ENCODE results near the gene PCBD2. TPM values are rescaled to one million over a fixed set of nuclear protein-coding genes. Genes with fewer than 3 reads are reported as not detected.

Gene PCBD2
- total and polyA plus RNA-seq, 2 of the 8 experiments (the other 6 are each of a cell fraction or from before 2014, with no cell fraction given) = 4.8 to 10.3 TPM

- Histone ChIP-seq H3K23me2 (ENCODE audit: low read depth, low read length) (no peaks in the 10 kb centered on the region), H3K14ac (ENCODE audit: insufficient read length) (no peak overlapping the region), H4K20me1 (replicated peaks in 1 of 2; ENCODE audit: control insufficient read depth in 1 of 2, insufficient read depth in 2 of 2, low read length in 2 of 2) (no peaks in the 10 kb centered on the region), H3K23ac (ENCODE audit: insufficient read length) (no peak overlapping the region), H3K79me2 (ENCODE audit: control insufficient read depth in 1 of 2, insufficient read depth in 2 of 2, low read length in 2 of 2) (no peaks in the 10 kb centered on the region), H3K18ac (ENCODE audit: extremely low read depth, low read length) (no peak overlapping the region), H4K5ac (ENCODE audit: insufficient read length, low read depth, low read length) (no peak overlapping the region), H4K8ac (ENCODE audit: extremely low read depth, insufficient read depth, low read length) (no peak overlapping the region), H3K4ac (replicated peaks; ENCODE audit: insufficient read length, low read depth, low read length) (no peak overlapping the region), H3K4me3 (ENCODE audit: extremely low read depth in 1 of 4, insufficient read depth in 2 of 4, low read depth in 3 of 4, low read length in 4 of 4) (no peak overlapping the region), H2BK5ac (ENCODE audit: low read depth, low read length) (no peak overlapping the region), H3K79me1 (ENCODE audit: low read depth, low read length) (no peaks in the 10 kb centered on the region), H3K27me3 (replicated peaks in 1 of 4; ENCODE audit: control insufficient read depth in 3 of 4, extremely low read depth in 1 of 4, insufficient read depth in 3 of 4, low read length in 3 of 4) (no peaks in the 10 kb centered on the region), H3K9me3 (ENCODE audit: insufficient read depth in 2 of 2, low read depth in 1 of 2, low read length in 1 of 2) (peaks cover 0 to 3% of the 10 kb centered on the region in 2 experiments; a peak in 1 of 4 replicates), H3K4me1 (replicated peaks in 1 of 4; ENCODE audit: control insufficient read depth in 3 of 4, insufficient read depth in 4 of 4, low read length in 3 of 4) (peaks cover 0 to 6% (median 3%) of the 10 kb centered on the region in 4 experiments; a peak in 4 of 7 replicates), H2BK12ac (ENCODE audit: low read depth, low read length) (no peak overlapping the region), H2AK5ac (ENCODE audit: low read depth, low read length) (no peak overlapping the region), H3K27ac (ENCODE audit: low read depth, low read length) (no peak overlapping the region), H2BK15ac (ENCODE audit: low read length) (no peak overlapping the region), H4K91ac (replicated peaks; ENCODE audit: insufficient read length, low read length) (no peak overlapping the region), H3K9ac (replicated peaks in 1 of 4; ENCODE audit: extremely low read depth in 1 of 4, low read depth in 3 of 4, low read length in 3 of 4) (no peak overlapping the region), H2BK120ac (replicated peaks; ENCODE audit: low read depth, low read length) (no peak overlapping the region), H3K4me2 (ENCODE audit: insufficient read depth in 1 of 2, low read depth in 2 of 2, low read length in 2 of 2) (0 out of 4 replicates have a peak overlapping the region, but pooled peaks of 1 of the 2 experiments have one; percentile 18), H2AFZ (ENCODE audit: low read length) (no peak overlapping the region), H3K56ac (replicated peaks; ENCODE audit: insufficient read length, low read depth, low read length) (no peak overlapping the region), H2BK20ac (ENCODE audit: low read length) (no peak overlapping the region), H3K36me3 (ENCODE audit: control insufficient read depth in 2 of 4, insufficient read depth in 4 of 4, low read length in 3 of 4) (no peaks in the 10 kb centered on the region; a peak in 2 of 8 replicates)
- POLR2A ChIA-PET (ENCODE audit: partially characterized antibody) = no interaction called here
- CTCF ChIA-PET (ENCODE audit: partially characterized antibody) = interaction anchor here (0.6 kb wide), 1 partner anchor 938 kb away, joined by 4 read pairs; no protein-coding TSS in a partner anchor
- FAIRE-seq = peak; percentile 86
- TF ChIP-seq FOSL1 (IDR thresholded peaks at IDR 0.05; ENCODE audit: insufficient read depth, low read depth, low read length) (no peak), TCF12 (IDR thresholded peaks at IDR 0.05; ENCODE audit: low read depth, low read length) (0 out of 2 replicates have a peak, but pooled peaks have one; percentile 8), SRF (IDR thresholded peaks at IDR 0.05; ENCODE audit: low read depth, low read length) (peak; percentile 53; the same call in 1 of the 2 replicates), ZNF274 (IDR thresholded peaks at IDR 0.05; ENCODE audit: borderline replicate concordance, extremely low read depth, low read length) (no peak), TBP (IDR thresholded peaks at IDR 0.05; ENCODE audit: low read depth, low read length) (no peak), RAD21 (IDR thresholded peaks at IDR 0.05 in 1 of 2, conservative IDR thresholded peaks at IDR 0.05 in 1 of 2; ENCODE audit: low read depth in 2 of 2, low read length in 2 of 2) (peak; percentile 39 to 48; a peak in 3 of 4 replicates)
- TF ChIP-seq, protein P1, sequence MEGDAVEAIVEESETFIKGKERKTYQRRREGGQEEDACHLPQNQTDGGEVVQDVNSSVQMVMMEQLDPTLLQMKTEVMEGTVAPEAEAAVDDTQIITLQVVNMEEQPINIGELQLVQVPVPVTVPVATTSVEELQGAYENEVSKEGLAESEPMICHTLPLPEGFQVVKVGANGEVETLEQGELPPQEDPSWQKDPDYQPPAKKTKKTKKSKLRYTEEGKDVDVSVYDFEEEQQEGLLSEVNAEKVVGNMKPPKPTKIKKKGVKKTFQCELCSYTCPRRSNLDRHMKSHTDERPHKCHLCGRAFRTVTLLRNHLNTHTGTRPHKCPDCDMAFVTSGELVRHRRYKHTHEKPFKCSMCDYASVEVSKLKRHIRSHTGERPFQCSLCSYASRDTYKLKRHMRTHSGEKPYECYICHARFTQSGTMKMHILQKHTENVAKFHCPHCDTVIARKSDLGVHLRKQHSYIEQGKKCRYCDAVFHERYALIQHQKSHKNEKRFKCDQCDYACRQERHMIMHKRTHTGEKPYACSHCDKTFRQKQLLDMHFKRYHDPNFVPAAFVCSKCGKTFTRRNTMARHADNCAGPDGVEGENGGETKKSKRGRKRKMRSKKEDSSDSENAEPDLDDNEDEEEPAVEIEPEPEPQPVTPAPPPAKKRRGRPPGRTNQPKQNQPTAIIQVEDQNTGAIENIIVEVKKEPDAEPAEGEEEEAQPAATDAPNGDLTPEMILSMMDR (IDR thresholded peaks at IDR 0.05; ENCODE audit: control extremely low read depth in 1 of 3, insufficient read depth in 1 of 3, low read depth in 1 of 3, low read length in 3 of 3) = peak in 1 of 3 experiments; percentile 22; a peak in 1 of 4 replicates
- TF ChIP-seq, protein P2, sequence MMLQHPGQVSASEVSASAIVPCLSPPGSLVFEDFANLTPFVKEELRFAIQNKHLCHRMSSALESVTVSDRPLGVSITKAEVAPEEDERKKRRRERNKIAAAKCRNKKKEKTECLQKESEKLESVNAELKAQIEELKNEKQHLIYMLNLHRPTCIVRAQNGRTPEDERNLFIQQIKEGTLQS (IDR thresholded peaks at IDR 0.05; ENCODE audit: insufficient read depth, low read depth, low read length) = no peak
- WGBS, 2 experiments (ENCODE audit: extremely low coverage in 1 of 2, insufficient coverage in 1 of 2, insufficient read length in 1 of 2, insufficient replicate concordance in 2 of 2, low coverage in 1 of 2, low lambda C conversion rate in 2 of 2, missing lambda C conversion rate in 1 of 2) = 40% methylated on average over 3 of the region's 3 CpGs; no CpG with 5 or more reads in 1 of the 2 experiments
- DNase-seq (ENCODE audit: low read depth in 1 of 2, low spot score in 2 of 2) = peak in 1 of 2 experiments; percentile 46
These were observed 53.8 kb downstream of the PCBD2 start for GRCh38 chr5:134958755-134959154.
